ENCODE results near the gene C1orf198.

DNA sequence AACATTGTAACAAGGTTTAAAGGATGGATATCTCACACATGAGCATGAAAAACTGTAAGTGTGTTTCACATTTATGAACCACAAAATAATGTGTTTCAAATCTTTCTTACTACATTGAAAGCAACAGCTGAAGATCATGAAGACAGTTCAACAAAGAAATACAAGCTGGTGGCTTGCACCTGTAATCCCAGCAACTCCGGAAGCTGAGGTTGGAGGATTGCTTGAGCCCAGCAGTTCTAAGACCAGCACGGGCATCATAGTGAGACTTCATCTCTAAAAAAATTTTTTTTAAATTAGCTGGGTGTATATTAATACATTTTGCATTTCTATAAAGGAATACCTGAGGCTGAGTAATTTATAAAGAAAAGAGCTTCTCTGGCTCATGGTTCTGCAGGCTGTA is 27.1 kb upstream of the C1orf198 start:
- TF ChIP-seq, protein P1, sequence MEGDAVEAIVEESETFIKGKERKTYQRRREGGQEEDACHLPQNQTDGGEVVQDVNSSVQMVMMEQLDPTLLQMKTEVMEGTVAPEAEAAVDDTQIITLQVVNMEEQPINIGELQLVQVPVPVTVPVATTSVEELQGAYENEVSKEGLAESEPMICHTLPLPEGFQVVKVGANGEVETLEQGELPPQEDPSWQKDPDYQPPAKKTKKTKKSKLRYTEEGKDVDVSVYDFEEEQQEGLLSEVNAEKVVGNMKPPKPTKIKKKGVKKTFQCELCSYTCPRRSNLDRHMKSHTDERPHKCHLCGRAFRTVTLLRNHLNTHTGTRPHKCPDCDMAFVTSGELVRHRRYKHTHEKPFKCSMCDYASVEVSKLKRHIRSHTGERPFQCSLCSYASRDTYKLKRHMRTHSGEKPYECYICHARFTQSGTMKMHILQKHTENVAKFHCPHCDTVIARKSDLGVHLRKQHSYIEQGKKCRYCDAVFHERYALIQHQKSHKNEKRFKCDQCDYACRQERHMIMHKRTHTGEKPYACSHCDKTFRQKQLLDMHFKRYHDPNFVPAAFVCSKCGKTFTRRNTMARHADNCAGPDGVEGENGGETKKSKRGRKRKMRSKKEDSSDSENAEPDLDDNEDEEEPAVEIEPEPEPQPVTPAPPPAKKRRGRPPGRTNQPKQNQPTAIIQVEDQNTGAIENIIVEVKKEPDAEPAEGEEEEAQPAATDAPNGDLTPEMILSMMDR (IDR thresholded peaks at IDR 0.05; ENCODE audit: low read length) = no peak
- no peak for TF ChIP-seq EZH2 (IDR thresholded peaks at IDR 0.05; ENCODE audit: borderline replicate concordance, low read length)

Measured in OCI-LY1 (cell line).